Putamen (tissue), 1 donor: ENCODE measurements around the gene AGPAT1.
"Not testable (repeated sequence)": the region's sequence is repeated elsewhere in the genome, so short reads cannot be mapped to it uniquely, and the experiment has no call there.

Experiments used
- DNase-seq: peaks from one replicate; pipeline ENCODE4 v3.0.0-alpha.2; 2016; ENCODE audit warnings: low spot score

AGPAT1 gene

DNA sequence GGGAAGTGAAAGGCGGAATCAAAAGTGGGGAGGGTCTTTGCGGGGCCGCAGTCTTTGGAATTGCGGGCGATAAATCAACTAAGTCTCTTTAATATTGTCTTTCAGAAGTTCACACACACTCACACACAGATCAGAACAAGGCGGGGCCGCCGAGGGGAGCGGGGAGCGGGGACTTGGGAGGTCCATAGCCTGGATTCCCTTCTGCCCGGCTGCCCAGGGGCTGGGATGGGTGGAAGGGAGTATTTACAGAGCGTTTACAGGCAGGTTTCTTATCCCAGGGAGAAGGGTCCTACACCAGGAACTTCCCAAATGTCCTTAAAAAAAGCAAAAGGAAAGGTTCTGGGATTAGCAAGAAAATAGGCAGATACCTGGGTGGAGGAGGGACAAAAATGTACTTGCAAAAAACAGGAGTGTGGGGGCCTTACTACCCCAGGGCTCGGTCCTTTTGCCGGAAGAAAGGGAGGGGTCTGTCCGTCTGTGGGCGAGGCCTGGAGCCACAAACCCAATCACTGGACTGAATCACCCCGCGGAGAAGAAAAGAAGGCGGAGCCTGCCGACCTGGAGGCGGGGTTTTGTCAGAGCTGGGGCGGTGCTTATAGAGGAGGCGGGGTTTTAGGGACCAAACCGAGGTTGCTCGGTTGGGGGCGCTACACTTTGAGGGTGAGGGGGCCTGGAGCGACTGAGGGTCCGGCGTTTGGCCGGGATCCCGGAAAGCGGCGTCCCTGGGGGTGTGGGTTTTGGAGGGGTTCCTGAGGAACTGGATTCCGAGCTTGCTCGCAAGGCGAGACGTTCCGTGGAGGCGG lies 27.4 kb downstream of the AGPAT1 start:
- no peak for DNase-seq

DNA sequence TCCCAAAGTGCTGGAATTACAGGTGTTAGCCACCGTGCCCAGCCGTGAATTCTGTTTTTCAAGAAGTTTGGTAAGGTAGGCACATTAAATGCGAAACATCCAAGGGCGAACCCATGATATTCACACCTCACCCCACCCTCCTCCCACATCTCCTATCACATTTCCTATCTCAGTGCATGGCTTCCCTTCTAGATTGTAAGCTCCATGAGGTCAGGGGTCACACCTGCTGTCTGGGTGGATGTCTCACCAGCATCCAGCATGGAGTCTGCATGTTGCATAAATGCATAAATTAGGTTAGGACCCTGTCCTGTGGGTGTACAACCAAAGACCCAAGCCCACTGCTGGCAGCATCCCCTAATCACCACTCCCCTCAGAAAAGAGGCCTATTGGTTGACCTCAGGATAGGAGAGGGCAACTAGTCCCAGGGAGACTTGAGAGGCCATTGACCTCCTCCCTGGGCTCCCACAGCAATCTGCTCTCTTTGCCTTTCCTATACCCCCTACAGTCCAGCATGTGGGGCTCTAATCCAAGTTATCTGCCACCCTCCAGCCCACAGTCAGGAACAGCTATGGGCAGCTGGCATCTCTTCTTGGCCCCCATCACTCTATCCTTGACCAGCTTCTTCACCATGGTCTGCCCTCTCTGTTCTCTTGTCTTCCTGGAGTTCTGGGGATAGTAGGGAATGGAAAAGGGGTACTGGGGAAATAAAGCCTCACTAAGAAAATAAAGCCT lies 28.3 kb downstream of the AGPAT1 start:
- DNase-seq, result no peak

DNA sequence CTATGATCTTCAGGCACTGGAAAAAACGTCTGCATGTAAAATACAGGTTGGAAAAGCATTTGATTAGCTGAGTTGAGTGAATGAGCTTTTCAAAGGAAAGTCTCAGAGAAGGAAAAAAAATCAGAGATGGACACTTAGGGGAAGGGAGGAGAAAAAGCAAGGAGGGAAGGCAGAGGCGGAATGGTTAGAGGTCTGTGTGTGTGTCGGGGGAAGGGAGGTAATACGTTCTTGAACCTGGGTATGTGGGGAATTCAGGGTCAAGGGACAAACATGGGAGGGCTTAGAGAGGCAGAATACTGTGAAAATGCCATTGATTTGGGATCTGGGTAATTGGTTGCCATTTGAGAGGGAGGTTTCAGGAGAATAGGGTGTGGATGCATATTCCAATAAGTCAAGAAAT lies 29.2 kb downstream of the AGPAT1 start:
- no peak for DNase-seq

DNA sequence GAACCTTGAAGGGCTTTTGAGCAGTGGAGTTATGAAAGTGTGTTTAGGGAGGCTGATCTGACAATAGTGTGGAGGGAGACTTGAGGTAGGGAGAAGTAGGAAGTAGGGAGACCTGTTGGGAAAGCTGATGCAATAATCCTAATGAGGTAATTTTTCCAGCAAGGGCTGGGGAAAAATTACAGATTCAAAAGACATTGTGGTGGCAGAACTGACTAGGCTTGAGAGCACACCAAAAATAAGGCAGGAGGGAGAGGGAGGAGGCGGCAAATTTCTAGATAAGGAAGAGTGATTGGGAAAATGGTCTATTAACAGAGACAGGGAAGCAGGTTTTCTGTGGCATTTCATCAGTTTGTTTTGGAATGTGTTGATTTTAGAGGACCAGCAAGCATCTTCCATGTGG lies 29.6 kb downstream of the AGPAT1 start:
- peak; percentile 58 for DNase-seq

DNA sequence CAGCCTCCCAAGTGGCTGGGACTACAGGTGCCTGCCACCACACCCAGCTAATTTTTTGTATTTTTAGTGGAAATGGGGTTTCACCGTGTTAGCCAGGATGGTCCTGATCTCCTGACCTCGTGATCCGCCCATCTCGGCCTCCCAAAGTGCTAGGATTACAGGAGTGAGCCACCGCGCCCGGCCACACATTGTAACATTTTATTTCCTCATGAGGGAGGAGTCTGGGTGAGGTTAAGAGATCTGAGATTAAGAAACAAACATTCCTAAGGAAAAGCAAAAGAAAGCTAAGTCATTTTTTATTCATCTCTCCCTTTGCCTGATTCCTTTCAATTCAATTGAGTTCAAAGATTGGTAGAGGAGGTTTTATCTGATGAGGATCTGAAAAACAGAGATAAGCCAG lies 31.6 kb downstream of the AGPAT1 start:
- not testable (repeated sequence) for DNase-seq

DNA sequence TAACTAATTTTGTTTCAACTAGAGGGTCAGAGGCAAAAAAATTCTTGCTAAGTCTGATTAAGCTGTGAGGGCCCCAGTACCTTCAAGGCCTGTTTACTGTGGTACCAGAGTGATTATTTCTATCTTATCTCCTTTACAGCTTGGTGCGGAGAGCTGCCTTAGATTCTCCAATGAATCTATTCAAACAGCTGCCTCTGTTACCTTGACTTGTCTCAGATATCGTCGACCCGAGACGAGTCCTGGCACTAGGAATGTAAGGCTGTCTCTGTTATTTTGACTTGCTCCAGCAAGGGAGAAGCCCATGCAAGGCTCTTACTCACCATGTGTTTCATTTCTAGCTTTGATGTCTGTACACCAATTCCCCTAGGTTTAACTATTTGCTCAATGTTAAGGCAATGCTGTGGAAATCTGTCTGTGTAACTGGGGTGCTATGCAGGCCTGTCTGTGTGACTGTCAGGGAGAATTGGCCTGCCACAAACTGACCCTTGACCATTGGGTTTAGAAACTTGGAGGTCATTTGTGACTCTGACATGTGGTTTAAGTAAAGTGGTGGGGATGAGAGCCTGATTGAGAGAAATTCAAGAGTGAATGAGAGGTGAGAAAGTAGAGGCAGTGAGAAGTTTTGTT lies 35.4 kb downstream of the AGPAT1 start:
- no peak for DNase-seq

DNA sequence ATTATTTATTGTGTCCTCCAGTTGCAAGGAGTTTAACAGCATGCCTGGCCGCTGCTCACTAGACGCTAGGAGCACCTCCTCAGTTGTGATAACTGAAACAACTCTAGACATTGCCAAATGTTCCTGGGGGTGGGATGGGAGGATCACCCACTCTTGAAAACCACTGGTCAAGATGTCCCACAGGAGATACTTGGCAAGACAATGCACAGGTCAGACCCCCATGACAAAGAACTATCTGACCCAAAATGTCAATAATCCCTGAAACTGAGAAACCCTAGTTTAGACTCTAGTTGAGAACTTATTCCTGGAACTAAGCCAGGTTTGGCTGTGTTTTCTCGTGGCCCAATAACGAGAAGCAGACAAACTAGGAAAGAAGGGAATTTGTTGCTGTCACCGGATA lies 36.3 kb downstream of the AGPAT1 start:
- DNase-seq, result no peak

DNA sequence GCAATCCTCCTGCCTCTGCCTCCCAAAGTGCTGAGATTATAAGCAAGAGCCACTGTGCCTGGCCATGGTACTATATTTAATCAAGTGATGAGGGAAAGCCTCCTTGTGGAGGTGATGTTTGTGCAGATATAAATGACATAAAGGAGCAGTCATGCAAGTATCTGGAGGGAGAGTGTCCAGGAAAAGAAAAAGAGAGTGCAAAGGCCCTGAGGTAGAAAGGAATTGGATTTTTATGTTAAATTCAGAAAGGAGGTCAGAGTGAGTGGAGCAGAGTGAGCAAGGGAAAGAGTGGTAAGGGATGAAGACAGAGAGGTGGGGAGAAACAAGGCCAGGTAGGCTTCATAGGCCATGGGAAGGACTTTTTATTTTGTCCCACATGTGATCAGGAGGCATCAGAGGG lies 38.4 kb downstream of the AGPAT1 start:
- no peak for DNase-seq

DNA sequence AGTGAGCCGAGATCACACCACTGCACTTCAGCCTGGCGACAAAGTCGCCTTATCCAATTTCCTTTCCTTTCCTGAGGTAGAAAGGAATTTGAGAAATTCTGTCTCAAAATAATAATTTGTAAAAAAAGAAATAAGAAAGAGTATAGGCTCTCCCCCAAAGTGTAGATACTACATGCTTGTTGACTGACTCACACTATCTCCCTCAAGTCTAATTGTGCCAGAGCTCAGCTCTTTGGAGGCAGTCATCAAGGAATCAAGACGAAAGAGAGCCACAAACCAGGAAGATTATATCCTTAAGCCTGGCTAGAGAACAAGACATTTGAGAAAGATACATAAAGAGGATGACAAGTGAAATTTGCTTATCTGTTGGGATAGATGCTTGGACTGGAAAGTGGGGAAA lies 42.1 kb downstream of the AGPAT1 start:
- no peak for DNase-seq

DNA sequence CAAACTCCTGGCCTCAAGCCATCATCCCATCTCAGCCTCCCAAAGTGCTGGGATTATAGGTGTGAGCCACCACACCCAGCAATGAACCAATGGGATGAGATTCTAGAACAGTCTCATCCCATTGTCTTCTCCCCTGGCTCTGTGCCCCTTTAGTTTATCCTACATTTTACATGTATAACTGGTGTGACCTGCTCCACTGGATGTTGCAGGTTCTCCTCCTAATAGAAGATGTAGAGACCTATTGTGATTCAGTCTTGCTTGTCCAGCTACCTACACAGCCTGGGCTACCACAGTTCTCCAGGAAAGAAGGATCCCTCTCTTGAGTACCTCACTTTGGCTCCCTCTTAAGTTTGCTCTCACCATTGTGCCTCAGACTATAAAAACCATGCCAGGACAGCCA lies 43.8 kb downstream of the AGPAT1 start:
- DNase-seq, result no peak

DNA sequence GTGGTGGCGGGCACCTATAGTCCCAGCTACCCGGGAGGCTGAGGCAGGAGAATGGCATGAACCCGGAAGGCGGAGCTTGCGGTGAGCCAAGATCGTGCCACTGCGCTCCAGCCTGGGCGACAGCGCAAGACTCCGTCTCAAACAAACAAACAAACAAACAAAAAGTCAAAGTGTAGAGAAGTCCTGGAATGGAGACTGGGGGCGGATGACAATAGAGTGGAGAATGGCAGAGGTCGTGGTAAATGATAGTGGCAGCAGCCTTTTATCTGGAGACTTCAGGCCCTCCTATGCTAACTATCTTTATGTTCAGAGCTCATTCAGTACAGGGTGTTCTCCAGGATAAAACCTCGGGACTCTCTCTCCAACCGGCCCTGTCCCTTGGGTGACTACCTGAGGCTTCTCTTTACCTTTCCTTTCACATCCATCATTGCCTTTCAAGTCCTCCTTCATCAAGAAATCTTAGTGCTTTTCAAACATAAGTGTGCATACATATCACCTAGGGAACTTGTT lies 44.4 kb downstream of the AGPAT1 start:
- no peak for DNase-seq

DNA sequence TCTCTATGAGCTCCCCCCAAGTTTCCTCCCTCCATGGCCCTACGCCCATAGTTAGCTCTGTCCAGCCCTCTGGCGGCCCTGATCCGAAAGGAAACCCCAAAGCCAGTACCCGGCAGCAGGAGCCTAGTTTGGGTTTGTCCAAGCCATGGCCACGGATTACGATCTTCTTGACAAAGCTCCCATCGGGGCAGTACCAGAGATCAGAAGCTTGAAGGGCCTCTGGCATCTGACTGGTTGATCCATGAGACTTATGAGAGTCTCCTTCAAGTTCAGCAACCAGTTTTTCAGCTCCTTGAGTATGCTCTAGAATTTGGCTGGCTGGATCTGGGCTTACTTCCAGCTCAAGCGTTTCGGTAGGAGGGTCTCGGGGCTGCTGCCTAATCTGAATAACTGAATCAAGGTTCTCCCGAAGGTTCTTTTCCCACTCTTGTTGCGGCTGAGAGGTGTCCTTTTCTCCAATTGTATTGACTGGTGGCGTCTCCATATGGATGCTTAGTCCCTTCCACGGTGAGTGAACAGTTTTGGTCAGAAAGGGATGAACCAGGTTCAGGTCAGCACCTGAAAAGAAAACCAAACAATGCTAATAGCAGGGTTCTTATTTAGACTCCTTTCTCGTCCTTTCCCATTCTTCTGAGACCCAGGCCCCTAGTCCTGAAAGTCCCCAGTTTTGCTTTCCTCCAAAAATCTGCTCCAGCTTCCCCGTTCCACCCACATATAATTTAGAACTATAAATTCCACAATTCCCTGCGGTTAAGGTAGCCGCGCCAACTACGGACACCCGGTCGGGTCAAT lies 46.4 kb downstream of the AGPAT1 start:
- DNase-seq, result no peak

DNA sequence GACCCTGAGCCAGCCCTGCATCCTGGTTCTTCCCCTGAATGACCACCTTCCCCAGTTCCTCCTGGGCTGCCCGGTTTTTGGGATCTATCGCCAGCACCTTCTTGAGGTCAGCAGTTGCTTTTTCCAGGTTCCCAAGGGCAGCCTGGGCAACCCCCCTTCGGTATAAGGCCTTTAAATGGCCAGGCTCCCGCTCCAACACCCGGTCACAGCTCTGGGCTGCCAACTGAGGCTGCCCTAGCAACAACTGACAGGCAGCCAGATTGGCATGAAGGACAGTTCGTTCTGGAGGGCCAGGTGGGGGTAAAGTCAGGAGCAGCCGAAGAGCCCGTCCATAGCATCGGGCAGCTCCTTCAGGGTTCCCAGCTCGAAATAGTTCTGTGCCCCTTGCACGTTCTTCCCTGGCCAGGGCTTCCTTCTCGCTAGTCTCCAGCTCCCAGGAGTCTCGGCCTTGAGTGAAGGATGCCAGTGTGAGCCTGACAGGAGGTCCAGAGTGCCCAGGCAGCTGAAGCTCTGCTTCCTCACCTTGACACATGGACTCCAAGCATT lies 47.1 kb downstream of the AGPAT1 start:
- DNase-seq, result no peak

DNA sequence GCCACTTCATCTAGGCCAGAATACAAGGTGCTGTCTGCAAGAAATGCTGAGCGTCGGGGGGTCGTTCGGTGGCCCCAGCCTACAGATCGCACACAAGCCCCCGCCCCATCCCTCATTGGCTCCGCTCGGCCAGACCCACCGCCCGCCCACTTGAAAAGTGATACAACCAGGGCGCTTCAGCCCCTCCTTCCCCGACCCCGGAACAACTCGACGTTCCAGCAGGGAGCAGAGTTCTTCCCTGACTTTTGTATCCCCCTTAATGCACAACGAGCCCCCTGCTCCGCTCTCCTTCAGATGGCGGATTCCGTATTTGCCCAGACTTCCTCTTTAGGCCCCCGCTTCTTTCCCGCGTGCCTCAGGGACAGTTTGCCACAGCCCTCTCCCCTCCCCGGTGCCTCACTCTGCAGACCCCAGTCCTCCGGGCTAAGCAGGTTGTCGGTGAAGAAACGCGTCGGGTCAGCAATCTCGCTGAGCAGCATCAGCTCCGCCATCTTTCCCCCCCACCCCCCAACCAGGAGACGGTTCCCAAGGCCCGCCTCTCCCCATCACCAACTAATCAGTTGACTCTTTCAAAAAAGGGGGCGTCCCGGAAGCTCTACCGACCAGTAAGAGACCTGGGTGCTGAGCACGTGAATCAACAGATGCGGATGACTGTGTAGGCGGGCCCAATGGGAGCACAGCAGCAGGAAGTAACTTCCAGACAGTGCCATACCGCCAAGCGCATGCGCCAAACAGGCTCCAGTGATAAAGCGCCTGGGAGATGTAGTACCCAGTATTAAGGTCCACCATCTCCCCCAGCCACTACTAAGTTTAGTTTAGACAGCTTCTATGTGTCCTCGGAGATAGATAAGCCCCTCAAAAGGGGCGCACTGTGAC lies 47.9 kb downstream of the AGPAT1 start, which contains the start of gene ATF6B:
Gene ATF6B (minus strand): TSS at position 530 of the 876 bp plus-strand sequence. CDS start 39 bp downstream, at position 491.
- peak; percentile 100 for DNase-seq

DNA sequence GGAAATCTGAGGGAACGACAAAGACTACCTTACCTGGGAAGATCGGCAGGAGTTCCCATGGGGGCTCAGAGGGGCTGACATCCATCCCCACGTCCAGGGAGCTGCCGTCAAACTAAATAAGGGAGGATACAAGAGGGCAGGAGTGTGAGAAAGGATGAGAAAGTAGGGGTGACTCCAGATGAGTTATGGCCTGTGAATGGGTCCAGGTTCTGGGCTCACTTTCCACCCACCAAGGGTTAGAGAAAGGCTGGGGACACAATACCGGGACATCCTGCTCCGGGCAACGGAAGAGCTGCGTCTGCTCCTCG lies 48.5 kb downstream of the AGPAT1 start:
- DNase-seq, result no peak

DNA sequence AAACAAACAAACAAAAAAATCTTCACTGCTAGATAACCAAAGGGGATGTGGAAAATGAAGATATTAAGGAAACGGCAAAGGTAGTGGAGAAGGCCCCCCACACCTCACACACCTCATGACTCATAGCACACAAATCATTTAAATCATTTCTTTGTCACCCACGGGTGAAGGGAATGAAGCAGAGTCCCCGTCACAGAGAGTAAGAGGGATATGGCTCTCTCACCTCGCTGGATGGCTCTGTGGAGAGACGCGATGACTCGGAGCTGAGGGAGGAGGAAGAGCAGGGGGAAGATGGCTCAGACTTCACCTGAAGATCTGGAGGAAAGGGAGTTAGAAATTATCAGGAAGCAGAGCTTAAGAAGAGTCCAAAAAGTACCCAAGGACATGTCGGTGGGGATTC lies 49.0 kb downstream of the AGPAT1 start:
- peak; percentile 53 for DNase-seq

DNA sequence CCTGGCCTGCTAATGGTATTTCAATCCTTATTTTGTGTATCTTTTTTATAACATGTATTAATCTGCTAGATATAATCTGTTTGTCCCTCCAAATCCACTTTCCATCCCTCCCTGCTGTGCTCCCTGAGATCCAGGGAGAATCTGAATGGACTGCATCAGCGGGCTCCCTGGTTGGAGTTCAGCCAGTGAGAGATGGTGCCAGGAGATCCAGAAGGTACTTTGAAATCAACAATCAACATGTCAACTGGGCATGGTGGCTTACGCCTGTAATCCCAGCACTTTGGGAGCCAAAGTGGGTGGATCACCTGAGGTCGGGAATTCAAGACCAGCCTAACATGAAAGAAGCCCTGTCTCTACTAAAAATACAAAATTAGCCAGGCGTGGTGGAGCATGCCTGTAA lies 52.2 kb downstream of the AGPAT1 start:
- no peak for DNase-seq

DNA sequence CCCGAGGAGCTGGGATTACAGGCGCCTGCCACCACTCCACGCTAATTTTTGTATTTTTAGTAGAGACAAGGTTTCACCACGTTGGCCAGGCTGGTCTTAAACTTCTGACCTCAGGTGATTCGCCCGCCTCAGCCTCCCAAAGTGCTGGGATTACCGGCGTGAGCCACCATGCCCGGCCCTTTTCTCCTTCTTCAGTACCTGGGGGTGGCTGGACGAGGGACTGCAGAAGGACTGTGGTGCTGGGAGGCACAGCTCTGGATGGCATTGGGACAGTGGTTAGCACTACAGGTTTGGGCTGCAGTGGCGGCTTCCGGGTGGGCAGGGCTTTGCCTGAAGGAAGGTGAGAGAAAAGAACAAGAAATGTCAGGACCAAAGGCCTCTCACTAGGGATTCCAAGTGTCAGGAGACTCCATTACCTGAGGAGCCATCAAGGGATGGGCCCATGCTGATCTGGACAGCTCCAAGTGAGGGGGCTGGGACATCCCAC lies 55.3 kb downstream of the AGPAT1 start:
- no peak for DNase-seq

DNA sequence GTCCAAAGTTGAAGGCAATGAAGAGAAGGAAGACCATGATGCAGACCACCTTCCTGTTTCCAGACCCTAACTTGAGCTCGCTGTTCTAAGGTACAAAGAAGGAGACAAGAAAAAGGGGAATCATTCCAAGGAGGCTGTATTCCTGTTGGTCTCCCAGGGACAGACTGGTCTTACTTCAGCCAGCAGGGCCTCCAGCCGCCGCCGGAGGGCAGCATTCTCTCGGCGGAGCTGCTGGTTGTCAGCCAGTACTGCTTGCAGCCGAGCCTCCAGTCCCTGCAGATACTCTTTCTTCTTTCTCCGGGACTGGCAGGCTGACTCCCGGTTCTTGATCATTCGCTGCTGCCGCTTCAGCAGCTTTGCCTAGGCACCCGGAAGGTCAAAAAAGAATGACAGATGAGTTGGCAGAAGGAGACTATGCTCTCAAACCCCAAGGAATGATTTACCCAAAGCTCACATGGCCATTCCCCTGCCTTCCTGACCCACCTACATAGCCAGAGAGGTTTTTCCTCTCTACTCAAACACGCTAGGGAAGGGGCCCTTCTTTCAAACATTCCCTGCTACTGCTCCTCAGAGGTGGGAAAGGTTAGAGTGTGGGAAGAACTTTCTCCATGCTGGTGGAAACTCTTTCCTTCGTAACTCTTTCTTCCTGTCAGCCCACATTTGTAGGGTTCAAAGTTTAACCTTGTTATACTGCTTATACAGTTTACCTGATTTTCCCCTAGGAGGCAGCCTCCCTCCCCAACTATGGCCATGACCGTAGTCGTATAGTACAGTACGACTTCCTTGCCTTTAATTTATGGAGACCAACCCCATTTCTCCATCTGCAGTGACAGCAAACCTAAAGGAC lies 56.9 kb downstream of the AGPAT1 start:
- DNase-seq, result peak; percentile 82
